ENCODE data around the gene KRT74. TPM values are rescaled to one million over a fixed set of nuclear protein-coding genes. Genes with fewer than 3 reads are reported as not detected.

Gene KRT74
- total RNA-seq, 1 experiment from 2014 or later = not detected

DNA sequence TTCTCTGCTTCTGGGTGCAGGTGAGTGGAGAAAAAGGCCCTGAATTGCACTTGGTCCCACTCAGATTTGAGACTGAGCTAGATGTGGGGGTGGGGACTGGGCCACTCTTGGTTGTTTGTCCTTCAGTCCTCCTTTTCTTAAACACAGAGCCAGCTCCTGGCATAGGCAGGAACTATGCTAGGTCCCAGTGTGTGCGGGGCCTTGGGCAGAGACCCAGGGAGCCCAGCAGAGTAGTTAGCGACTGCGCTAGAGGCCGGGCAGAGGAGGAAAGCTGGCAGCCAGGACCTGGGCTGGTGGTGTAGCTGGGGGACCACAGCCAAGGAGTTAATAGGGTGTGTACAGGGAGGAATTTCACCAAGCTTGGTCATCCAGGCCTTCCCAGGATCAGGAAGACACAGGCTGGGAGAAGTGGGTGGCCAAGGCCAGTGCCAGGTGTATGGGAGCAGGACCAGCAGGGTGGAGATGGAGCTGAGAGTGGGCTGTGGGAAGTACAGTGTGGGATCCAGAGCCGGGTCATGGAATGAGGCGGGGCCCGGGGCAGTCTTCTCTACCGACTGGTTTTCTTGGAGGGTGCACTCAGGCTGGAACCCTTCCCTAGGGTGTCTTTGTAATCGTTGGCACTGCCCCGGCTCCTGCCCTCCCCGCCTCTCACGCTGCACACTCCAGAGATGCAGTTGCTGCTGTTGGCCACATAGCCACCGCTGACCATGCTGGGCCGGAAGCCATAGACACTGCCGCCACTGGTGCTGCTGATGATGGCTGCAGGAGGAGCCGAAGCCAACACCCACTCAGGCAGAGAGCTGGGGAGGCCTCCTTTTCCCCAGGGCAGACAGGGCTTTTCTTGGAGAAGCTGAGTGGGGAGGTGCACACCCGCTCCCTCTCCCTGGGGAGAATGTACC, 29.4 kb downstream of the KRT74 start:
- in situ Hi-C loops (cut with HindIII; ENCODE audit: low pct_unique_long_range_greater_than_20kb, low sequenced_read_pairs) (no loop called here), intact Hi-C loops (cut with micrococcal nuclease; ENCODE audit: unreplicated experiment) (no loop called here)
- DNase-seq (ENCODE audit: low read depth, low spot score) (no peak), ATAC-seq (no peak; the same call in 1 of the 2 replicates)
- no peak for TF ChIP-seq TCF7L2 (IDR thresholded peaks at IDR 0.05; ENCODE audit: low read depth, low read length)
- TF ChIP-seq, protein P1, sequence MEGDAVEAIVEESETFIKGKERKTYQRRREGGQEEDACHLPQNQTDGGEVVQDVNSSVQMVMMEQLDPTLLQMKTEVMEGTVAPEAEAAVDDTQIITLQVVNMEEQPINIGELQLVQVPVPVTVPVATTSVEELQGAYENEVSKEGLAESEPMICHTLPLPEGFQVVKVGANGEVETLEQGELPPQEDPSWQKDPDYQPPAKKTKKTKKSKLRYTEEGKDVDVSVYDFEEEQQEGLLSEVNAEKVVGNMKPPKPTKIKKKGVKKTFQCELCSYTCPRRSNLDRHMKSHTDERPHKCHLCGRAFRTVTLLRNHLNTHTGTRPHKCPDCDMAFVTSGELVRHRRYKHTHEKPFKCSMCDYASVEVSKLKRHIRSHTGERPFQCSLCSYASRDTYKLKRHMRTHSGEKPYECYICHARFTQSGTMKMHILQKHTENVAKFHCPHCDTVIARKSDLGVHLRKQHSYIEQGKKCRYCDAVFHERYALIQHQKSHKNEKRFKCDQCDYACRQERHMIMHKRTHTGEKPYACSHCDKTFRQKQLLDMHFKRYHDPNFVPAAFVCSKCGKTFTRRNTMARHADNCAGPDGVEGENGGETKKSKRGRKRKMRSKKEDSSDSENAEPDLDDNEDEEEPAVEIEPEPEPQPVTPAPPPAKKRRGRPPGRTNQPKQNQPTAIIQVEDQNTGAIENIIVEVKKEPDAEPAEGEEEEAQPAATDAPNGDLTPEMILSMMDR (IDR thresholded peaks at IDR 0.05) = no peak
- TF ChIP-seq, protein P2, sequence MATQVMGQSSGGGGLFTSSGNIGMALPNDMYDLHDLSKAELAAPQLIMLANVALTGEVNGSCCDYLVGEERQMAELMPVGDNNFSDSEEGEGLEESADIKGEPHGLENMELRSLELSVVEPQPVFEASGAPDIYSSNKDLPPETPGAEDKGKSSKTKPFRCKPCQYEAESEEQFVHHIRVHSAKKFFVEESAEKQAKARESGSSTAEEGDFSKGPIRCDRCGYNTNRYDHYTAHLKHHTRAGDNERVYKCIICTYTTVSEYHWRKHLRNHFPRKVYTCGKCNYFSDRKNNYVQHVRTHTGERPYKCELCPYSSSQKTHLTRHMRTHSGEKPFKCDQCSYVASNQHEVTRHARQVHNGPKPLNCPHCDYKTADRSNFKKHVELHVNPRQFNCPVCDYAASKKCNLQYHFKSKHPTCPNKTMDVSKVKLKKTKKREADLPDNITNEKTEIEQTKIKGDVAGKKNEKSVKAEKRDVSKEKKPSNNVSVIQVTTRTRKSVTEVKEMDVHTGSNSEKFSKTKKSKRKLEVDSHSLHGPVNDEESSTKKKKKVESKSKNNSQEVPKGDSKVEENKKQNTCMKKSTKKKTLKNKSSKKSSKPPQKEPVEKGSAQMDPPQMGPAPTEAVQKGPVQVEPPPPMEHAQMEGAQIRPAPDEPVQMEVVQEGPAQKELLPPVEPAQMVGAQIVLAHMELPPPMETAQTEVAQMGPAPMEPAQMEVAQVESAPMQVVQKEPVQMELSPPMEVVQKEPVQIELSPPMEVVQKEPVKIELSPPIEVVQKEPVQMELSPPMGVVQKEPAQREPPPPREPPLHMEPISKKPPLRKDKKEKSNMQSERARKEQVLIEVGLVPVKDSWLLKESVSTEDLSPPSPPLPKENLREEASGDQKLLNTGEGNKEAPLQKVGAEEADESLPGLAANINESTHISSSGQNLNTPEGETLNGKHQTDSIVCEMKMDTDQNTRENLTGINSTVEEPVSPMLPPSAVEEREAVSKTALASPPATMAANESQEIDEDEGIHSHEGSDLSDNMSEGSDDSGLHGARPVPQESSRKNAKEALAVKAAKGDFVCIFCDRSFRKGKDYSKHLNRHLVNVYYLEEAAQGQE (IDR thresholded peaks at IDR 0.05; ENCODE audit: insufficient read depth in 1 of 2, low read depth in 2 of 2, low read length in 1 of 2) = no peak
- TF ChIP-seq SIN3A (IDR thresholded peaks at IDR 0.05; ENCODE audit: borderline replicate concordance, insufficient read depth, low read depth, low read length) = no peak
- TF ChIP-seq POLR2AphosphoS5 (IDR thresholded peaks at IDR 0.05; ENCODE audit: low read depth, low read length) = no peak
- POLR2A ChIA-PET = no interaction called here
- no peak overlapping the region for H3K4me3 ChIP-seq (ENCODE audit: low read depth in 2 of 2, low read length in 2 of 2)
- H3K27me3 ChIP-seq (ENCODE audit: control insufficient read depth, insufficient read depth, low read length) = no peaks in the 10 kb centered on the region
- CTCF ChIA-PET = interaction anchor here (0.6 kb wide), 1 partner anchor 36 kb away, joined by 8 read pairs; no protein-coding TSS in a partner anchor
- BruUV-seq (replicated peaks) = no TSS peak
- H3K36me3 ChIP-seq (ENCODE audit: control insufficient read depth, insufficient read depth, low read length) = no peaks in the 10 kb centered on the region
- H3K9me3 ChIP-seq (ENCODE audit: control insufficient read depth, insufficient read depth, low read depth, low read length) = no peaks in the 10 kb centered on the region
- H3K4me1 ChIP-seq (ENCODE audit: control insufficient read depth, insufficient read depth, low read length) = peaks cover 2% of the 10 kb centered on the region
- no peak overlapping the region for H3K27ac ChIP-seq (ENCODE audit: low read length)

DNA sequence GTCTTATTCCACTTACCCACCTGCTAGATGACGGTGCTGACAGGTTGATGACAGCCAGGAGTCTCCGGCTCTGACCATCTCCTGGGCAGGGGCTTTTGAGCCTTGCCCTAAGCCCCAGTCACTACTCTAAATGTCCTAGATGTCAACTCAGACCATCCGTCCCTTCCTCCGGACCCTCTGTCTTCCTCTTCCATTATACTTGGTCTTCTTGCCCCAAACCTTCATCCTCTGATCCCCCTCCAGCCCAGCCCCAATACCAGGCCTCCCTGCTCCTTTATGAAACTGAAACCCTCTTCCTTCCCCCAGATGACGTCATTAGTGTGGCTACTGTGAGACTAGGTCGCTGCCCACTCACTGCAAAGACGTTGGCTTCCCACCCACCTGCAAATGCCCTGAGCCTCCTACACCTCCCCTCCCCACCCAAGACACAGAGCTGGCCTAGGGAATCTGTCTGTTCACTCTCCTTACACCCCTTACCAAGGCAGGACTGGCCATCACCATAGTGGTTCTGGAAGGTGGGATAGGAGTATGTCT, 30.8 kb downstream of the KRT74 start:
- BruUV-seq (replicated peaks) = no TSS peak
- H3K27ac ChIP-seq (ENCODE audit: low read length) = no peak overlapping the region
- H3K4me3 ChIP-seq (ENCODE audit: low read depth in 2 of 2, low read length in 2 of 2) = no peak overlapping the region
- POLR2A ChIA-PET = no interaction called here
- intact Hi-C loops (cut with micrococcal nuclease; ENCODE audit: unreplicated experiment) = no loop called here
- TF ChIP-seq, protein P1 (IDR thresholded peaks at IDR 0.05) = no peak
- no peak for TF ChIP-seq TCF7L2 (IDR thresholded peaks at IDR 0.05; ENCODE audit: low read depth, low read length)
- no peak for TF ChIP-seq SIN3A (IDR thresholded peaks at IDR 0.05; ENCODE audit: borderline replicate concordance, insufficient read depth, low read depth, low read length)
- TF ChIP-seq, protein P2 (IDR thresholded peaks at IDR 0.05; ENCODE audit: insufficient read depth in 1 of 2, low read depth in 2 of 2, low read length in 1 of 2) = no peak
- TF ChIP-seq POLR2AphosphoS5 (IDR thresholded peaks at IDR 0.05; ENCODE audit: low read depth, low read length) = no peak
- H3K36me3 ChIP-seq (ENCODE audit: control insufficient read depth, insufficient read depth, low read length) = no peaks in the 10 kb centered on the region
- H3K4me1 ChIP-seq (ENCODE audit: control insufficient read depth, insufficient read depth, low read length) = peaks cover 10% of the 10 kb centered on the region
- CTCF ChIA-PET = no interaction called here
- ATAC-seq = no peak
- H3K9me3 ChIP-seq (ENCODE audit: control insufficient read depth, insufficient read depth, low read depth, low read length) = no peaks in the 10 kb centered on the region
- in situ Hi-C loops (cut with HindIII; ENCODE audit: low pct_unique_long_range_greater_than_20kb, low sequenced_read_pairs) = no loop called here
- no peak for DNase-seq (ENCODE audit: low read depth, low spot score)
- H3K27me3 ChIP-seq (ENCODE audit: control insufficient read depth, insufficient read depth, low read length) = no peaks in the 10 kb centered on the region
